A549 (cell line): ENCODE data around the gene KRT6C.
"Not testable (repeated sequence)": the region's sequence is repeated elsewhere in the genome, so short reads cannot be mapped to it uniquely, and the experiment has no call there.

Experiments
- BHLHE40 ChIP-seq: IDR thresholded peaks from 2 replicates; pipeline ENCODE4 v1.6.1; 2012; ENCODE audit warnings: low read depth, low read length, inconsistent platforms
- CBX2 ChIP-seq: fragments of 200-600 bp; sonication (generic); IDR thresholded peaks from 2 replicates; pipeline ENCODE4 v1.6.1; 2016; ENCODE audit warnings: low read depth, mild to moderate bottlenecking, borderline replicate concordance
- CEBPB ChIP-seq, 2 experiments: fragments of >200 bp in 1 of 2; sonication (Bioruptor Twin) in 1 of 2; formaldehyde crosslinking in 1 of 2; IDR thresholded peaks; 2 replicates each; pipeline ENCODE4 v1.6.1; 2012 to 2016
- CHD4 ChIP-seq: fragments of 200-600 bp; sonication (generic); IDR thresholded peaks from 2 replicates; pipeline ENCODE4 v1.6.1; 2016; ENCODE audit warnings: antibody characterized with exemption, mild to moderate bottlenecking, borderline replicate concordance
- CTCF ChIP-seq: fragments of >200 bp; sonication (Bioruptor Twin); formaldehyde crosslinking; IDR thresholded peaks from 3 replicates; pipeline ENCODE4 v1.5.1; 2016
- JUNB ChIP-seq: fragments of >200 bp; sonication (Bioruptor Twin); formaldehyde crosslinking; IDR thresholded peaks from 2 replicates; pipeline ENCODE4 v1.6.1; 2016
- KDM1A ChIP-seq: fragments of 200-600 bp; sonication (generic); IDR thresholded peaks from 2 replicates; pipeline ENCODE4 v1.6.1; 2016; ENCODE audit warnings: low read depth, mild to moderate bottlenecking
- MAX ChIP-seq: IDR thresholded peaks from 2 replicates; pipeline ENCODE4 v1.6.1; 2012
- PHF8 ChIP-seq: fragments of 200-600 bp; sonication (generic); IDR thresholded peaks from 2 replicates; pipeline ENCODE4 v1.6.1; 2016; ENCODE audit warnings: low read depth, mild to moderate bottlenecking, antibody characterized with exemption, moderate library complexity, borderline replicate concordance
- POLR2A ChIP-seq: IDR thresholded peaks from 2 replicates; pipeline ENCODE4 v1.6.1; 2012; ENCODE audit warnings: mild to moderate bottlenecking, low read length
- POLR2AphosphoS2 ChIP-seq: conservative IDR thresholded peaks from 2 replicates; pipeline ENCODE4 v1.6.1; 2012; ENCODE audit warnings: low read length, improper control_type of control experiment, inconsistent platforms
- RAD21 ChIP-seq, 2 experiments: fragments of >200 bp in 1 of 2; sonication (Bioruptor Twin) in 1 of 2; formaldehyde crosslinking in 1 of 2; IDR thresholded peaks in 1 of 2; conservative IDR thresholded peaks in 1 of 2; 2 replicates in 1 of 2; 3 replicates in 1 of 2; pipeline ENCODE4 v1.6.1; 2012 to 2018; ENCODE audit warnings: inconsistent platforms in 1 of 2

DNA sequence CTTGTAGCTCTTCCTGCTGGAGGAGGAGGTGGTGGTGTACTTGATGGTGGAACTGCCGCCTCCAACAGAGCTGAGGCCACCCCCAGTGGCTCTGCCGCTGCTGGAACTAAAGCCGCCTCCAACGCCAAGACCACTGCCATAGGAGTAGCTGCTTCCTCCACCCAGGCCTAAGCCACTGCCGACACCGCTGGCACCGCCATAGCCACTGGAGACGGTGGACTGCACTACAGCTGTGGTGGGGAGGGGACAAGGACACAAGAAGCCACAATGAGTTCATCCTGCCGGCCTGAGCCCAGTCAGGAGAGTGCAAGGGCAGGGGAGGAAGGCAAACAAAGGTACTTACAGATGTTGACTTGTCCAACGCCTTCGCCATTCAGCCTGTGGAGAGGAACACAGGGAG, 26.4 kb downstream of the KRT6C start:
- not testable (repeated sequence) for TF ChIP-seq CTCF; CBX2; PHF8; MAX; CHD4; BHLHE40; KDM1A; JUNB; POLR2AphosphoS2; POLR2A; CEBPB (IDR thresholded peaks at IDR 0.05); RAD21 (conservative IDR thresholded peaks at IDR 0.05 in 1 of 2, IDR thresholded peaks at IDR 0.05 in 1 of 2)
